ENCODE measurements around the gene MRLN.

- TF ChIP-seq CTCF (IDR thresholded peaks at IDR 0.05; ENCODE audit: insufficient read depth, low read length, poor library complexity, severe bottlenecking) (no peak), EZH2phosphoT487 (conservative IDR thresholded peaks at IDR 0.05; ENCODE audit: low read length) (no peak)
These were observed 47.3 kb downstream of the MRLN start for GRCh38 chr10:59705931-59706330.
